ENCODE measurements around the gene POC1A.

GRCh38 chr3:52077925-52078324, 76.3 kb downstream of the POC1A start:
- TF ChIP-seq, protein P1, sequence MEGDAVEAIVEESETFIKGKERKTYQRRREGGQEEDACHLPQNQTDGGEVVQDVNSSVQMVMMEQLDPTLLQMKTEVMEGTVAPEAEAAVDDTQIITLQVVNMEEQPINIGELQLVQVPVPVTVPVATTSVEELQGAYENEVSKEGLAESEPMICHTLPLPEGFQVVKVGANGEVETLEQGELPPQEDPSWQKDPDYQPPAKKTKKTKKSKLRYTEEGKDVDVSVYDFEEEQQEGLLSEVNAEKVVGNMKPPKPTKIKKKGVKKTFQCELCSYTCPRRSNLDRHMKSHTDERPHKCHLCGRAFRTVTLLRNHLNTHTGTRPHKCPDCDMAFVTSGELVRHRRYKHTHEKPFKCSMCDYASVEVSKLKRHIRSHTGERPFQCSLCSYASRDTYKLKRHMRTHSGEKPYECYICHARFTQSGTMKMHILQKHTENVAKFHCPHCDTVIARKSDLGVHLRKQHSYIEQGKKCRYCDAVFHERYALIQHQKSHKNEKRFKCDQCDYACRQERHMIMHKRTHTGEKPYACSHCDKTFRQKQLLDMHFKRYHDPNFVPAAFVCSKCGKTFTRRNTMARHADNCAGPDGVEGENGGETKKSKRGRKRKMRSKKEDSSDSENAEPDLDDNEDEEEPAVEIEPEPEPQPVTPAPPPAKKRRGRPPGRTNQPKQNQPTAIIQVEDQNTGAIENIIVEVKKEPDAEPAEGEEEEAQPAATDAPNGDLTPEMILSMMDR (conservative IDR thresholded peaks at IDR 0.05), result no peak
- no peak for TF ChIP-seq EZH2 (IDR thresholded peaks at IDR 0.05; ENCODE audit: low read depth)

Measured in PC-9 (cell line).